Activated effector memory CD4-positive, alpha-beta T cell treated with Interleukin-2 at 50 U/mL for 16 hours (primary cell): ENCODE data around the gene ELFN1.

Experiments used
- DNase-seq: peaks from one replicate; pipeline ENCODE4 v3.0.0-alpha.2; 2020

The ELFN1 gene

DNA sequence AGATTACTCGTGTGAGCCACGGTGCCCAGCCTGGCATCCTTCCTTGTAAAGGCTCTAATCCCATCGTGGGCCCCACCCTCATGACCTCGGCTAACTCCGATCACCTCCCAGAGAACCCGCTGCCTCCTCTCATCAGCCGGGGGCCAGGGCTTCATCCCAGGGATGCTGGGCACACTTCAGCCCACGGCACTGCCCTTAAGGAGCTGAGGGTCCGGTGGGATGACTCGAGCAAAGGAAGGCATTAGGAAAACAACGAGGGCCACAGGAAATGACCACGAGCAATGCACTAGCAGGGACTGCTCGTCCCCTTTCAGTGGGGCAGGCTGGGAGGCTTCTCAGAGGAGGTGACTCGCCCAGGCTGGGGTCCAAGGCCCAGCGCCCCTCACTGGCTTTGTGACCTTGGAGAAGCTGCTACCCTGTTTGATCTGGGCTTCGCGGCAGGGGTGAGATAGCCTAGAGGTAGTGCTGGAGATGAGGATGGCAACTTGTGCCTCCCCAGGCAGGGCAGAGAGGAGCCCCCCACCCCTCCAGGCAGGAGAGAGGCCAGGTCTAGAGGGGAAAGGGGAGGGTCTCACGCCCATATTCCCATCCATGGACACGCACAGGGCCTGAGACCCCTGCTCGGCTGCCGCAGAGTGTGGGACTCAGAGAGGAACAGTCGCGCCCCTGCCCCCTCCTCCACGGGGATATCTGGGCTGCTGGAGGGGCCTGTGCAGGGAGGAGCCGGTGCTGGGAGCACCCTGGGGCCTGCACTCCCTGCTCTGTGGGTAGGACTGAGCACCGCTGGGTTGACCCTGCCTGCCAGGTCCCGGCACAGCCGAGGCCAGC lies 26.8 kb downstream of the ELFN1 start:
- DNase-seq, result no peak

DNA sequence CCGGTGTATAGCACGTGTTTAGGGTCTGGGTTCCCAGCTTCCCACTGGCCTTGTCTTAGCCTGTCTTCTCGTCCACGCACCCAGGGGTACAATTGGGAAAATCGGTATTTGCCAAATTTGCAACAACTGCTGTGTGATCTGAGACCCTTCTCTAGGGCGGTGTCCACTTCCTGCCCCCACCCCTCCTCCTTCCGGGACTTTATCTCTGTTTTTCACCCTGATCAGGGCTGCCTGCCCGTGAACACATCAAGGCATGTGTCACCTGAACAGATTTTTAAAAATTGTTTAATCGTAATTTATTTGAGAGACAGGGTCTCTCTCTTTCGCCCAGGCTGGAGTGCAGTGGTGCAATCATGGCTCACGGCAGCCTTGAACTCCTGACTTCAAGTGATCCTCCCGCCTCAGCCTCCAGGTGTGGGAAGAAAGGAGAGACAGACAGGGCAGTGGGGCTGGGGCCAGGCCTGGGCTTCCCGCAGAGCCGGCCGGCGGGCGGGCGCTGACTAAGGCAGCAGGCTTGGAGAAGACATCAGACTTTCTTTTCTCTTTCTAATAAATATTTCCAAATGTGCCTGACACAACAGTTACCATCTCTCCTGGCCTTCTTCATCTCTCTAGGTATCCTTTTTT lies 27.5 kb downstream of the ELFN1 start:
- DNase-seq, result no peak

DNA sequence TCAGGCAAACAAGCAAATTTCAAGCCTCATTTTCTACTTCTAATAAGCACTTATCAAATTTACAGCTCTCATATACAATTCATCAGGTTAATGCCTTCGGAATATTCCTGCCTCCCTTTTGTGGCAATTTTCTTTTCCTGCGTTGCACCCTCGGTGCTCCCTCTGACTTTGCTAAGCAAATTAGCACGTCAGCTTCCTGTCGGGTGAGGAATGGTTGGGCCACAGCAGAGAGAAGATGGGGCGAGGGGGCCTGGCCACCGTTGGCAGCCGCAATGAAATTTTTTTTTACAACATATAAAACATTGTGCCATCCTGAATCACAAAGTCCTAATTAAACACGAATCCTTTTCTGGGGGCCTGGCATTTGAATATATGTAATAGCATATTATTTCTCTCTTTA lies 28.1 kb downstream of the ELFN1 start:
- no peak for DNase-seq

- DNase-seq, result no peak
Observed at GRCh38 chr7:1698951-1699350, 28.9 kb downstream of the ELFN1 start.

GRCh38 chr7:1700086-1700485 lies 30.0 kb downstream of the ELFN1 start:
- no peak for DNase-seq

DNA sequence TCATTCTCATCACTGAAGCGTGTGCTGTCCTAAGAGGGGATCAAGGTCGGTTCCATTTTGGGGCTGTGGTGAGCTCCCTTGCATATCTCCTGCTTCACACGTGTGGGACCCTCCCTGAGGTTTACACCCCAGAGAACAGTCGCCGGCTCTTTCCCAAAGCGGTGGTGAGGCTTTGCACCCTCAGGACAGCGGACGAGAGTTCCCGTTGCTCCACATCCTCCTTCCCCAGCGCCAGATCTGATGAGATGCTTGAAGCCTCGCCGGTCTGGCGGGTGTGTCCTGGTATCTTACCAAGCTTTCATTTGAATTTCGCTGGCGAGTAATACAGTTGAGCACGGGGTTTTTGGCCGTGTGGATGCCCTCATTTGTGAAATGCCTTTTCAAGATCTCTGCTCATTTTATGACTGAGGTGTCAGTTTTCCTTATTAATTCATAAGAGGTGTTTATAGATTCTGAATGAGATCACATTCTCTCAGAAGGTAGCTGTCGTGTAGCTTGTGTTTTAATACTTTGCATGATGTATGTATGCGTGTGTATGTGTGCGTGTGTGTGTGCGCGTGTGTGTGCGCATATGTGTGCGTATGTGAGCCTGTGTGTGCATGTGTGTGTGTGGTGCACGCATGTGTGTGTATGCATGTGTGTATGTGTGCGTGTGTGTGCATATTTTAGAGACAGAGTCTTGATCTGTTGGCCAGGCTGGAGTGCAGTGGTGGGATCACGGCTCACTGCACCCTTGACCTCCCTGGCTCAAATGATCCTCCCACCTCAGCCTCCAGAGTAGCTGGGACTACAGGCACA lies 30.7 kb downstream of the ELFN1 start:
- DNase-seq, result no peak

DNA sequence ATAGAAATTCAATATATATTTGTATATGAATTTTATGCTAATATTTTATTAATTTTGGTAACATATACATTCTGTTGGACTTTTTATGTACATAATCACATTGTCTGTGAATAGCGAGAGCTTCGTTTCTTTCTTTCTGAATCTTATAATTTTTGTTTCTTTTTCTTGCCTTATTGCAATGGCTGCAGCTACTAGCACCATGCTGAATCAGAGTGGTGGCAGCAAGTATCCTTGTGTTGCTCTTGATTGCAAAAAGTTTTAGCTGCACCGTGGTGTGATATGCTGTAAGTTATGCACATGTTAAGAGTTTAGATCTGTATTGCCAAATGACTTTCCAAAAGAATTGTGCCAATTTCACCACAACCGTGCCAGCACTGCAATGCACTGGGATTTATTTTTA lies 32.6 kb downstream of the ELFN1 start:
- DNase-seq, result no peak

DNA sequence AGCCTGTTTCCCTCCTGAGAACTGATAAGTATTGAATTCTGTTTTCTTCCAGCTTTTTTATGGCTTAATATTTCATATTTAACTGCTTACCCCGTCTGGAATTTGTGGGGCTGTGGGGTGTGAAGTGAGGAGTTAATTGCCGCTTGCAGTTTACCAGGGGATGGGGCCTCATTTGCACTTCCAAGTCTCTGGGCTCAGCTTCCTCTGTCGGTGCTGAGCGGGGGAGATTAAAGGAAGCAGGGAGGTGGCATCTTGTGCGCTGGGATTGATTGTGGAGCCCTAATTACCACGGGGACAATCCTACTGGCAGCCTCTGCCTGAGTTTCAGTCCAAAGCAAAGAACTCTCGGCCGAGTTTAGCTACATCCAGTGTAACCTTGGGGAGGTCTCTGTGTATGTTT lies 33.4 kb downstream of the ELFN1 start:
- DNase-seq, result no peak

GRCh38 chr7:1703871-1704810 lies 34.1 kb downstream of the ELFN1 start:
- DNase-seq, result no peak

- no peak for DNase-seq
Observed at GRCh38 chr7:1704811-1705738, 35.0 kb downstream of the ELFN1 start.

GRCh38 chr7:1705856-1706255 lies 35.8 kb downstream of the ELFN1 start:
- DNase-seq, result no peak

DNA sequence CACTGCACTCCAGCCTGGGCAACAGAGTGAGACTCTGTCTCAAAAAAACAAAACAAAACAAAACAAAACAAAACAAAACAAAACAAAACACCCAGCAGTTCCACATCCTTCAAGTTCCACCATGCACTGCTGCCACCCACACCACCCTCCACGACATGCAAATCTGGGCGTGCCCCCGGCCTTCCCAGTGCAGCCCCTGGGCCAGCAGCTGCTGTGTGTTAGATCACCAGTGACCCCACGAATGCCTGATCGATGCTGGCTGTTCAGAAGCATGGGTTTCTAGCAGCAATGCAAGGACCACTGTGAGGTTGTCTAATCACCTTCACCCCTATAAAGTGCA lies 36.3 kb downstream of the ELFN1 start:
- no peak for DNase-seq

GRCh38 chr7:1706721-1707613 lies 36.9 kb downstream of the ELFN1 start:
- no peak for DNase-seq

- DNase-seq, result no peak
Observed at GRCh38 chr7:1707756-1708595, 37.9 kb downstream of the ELFN1 start.

DNA sequence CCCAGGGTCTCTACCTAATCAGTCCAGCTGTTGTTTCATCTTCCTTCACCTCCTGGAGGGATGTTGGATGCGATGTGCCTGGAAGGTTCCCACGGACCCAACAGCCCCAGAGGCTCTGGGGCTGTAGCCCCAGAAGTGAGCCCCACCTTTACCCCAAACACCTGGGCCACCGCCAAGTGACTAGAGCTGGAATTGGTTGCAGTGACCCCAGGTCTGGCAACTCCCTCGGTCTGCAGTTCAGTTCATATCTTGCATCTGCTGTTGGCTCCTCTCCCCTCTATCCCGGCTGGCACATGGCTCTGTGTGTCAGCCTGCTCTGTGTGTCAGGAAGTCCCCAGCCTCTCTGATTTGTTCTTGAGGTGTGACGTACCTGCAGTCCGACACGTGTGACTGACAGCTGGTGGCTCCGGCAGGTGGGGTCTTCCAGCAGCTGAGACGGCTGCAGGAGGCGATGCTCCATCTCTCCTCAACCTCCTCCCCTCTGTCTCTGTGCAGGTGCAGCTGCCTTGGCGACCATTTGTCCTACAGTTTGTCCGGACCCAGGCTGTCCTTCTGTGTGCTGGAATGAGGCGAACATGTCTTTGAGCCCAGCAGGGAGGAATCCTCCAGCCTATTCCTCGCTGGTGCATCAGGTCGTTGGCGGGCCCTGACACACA lies 38.6 kb downstream of the ELFN1 start:
- DNase-seq, result no peak

DNA sequence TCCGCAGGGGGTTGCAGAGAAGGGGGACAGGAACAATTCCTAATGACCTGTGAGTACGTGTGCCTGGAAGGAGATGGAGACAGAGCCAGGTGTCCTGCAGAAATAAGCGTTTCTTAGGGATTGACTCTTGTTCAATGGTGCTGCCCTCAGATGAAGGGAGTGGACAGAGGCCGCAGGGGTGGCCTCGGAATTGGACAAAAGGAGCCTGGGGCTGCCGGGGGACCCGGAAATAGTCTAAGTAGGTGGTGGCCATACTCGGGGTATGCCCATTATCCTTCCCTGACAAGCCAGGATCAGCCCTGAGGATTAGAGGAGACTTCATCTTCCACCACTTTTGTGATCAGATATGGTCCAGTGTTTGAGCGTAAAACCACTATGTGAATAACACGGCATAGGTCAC lies 39.2 kb downstream of the ELFN1 start:
- DNase-seq, result no peak

GRCh38 chr7:1709900-1710299 lies 39.8 kb downstream of the ELFN1 start:
- no peak for DNase-seq

- no peak for DNase-seq
Observed at GRCh38 chr7:1710936-1711335, 40.9 kb downstream of the ELFN1 start.

DNA sequence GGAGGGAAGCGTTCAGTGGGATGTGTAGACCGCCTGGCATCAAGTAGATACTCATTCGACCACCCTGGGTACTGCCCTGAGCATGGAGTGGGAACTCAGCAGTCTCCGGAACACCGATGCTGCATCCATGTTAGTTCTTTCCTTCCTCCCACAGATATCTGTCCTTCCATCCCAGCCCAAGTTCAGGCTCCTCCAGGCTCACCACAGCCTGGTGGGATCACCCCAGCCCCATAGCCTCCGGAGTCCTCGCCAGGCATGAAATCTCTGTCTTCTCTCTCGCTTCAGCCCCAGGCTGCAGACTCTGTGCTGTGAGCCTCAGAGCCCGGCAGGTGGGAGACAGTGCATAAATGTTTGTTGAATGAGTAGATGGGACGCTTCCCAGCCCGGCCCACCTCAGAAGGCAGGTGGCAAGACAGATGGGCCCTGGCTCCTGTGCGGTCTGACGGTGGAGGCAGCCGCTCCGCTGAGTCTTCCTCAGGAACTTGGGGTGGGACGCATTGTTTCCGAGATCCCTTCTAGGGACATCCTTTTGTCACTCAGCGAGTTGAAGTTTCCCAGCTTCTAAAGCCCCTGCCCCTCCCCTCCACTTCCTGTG lies 42.9 kb downstream of the ELFN1 start:
- DNase-seq, result no peak
